Uterus (tissue), 2 donors: Measurements from ENCODE around the gene KIF27.

ENCODE experiments used
- CTCF ChIP-seq, 4 experiments: fragments of 200-600 bp in 2 of 4; fragments of 450-650 bp in 2 of 4; sonication (generic) in 2 of 4; IDR thresholded peaks; one replicate each; pipeline ENCODE4 v1.5.1; 2016 to 2019; ENCODE audit warnings: antibody characterized with exemption in 4 of 4, mild to moderate bottlenecking in 2 of 4, moderate library complexity in 1 of 4
- POLR2A ChIP-seq, 2 donors: fragments of 450-650 bp; IDR thresholded peaks; one replicate each; pipeline ENCODE4 v1.6.1; 2016; ENCODE audit warnings: antibody characterized with exemption in 2 of 2, mild to moderate bottlenecking in 1 of 2, moderate library complexity in 1 of 2

GRCh38 chr9:83964973-83965349, 43.7 kb upstream of the KIF27 start:
- TF ChIP-seq CTCF (IDR thresholded peaks at IDR 0.05) (no peak), POLR2A (IDR thresholded peaks at IDR 0.05) (no peak)
